HG03103 (cell line): ENCODE results near the gene KCNJ18.
"Not testable (repeated sequence)": the region's sequence is repeated elsewhere in the genome, so short reads cannot be mapped to it uniquely, and the experiment has no call there.

Source experiments
- ATAC-seq: cut with Tn5 transposase; IDR thresholded peaks from one replicate; pipeline ENCODE4 v1.9.1; 2021; ENCODE audit warnings: low read depth; ENCODE audit not compliant: unreplicated experiment

KCNJ18 gene

DNA sequence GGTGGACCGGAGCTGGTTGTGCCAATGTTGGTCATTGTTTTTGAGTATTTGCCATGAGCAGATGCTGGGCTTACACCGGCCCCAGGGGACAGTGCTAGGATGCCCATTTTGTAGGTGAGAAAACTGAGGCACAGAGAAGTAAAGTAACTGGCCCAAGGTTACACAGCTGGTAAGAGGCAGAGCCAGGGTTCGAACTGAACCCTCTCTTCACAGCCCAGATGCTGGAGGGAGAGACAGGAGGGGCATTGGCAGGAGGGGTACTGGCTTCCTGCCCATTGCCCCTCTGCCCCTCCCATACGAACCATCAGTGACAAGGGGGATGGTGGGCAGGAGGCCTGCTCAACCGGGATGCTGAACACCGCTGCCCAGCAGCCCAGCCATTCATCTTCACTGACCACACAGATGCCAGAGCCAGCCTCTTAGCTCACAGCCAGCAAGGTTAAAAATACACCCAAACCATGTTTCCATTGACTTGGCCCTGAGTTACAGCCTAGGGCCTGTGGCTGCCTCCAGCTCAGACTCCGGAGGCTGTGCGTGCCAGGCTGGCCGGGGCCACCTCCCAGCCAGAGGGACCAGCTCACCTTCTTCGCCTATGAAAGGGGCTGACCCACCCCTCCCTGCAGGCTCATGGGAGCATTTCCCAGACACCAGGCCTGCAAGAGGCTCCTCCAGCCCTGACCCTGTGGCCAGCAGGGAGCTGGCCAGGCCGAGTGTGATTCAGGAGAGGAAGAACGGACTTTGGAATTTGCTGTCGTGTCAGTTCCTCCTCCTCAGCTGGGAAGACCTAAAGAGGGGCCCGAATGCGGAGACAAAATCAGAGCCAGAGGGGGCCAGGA is 57.6 kb downstream of the KCNJ18 start:
- ATAC-seq, result not testable (repeated sequence)

DNA sequence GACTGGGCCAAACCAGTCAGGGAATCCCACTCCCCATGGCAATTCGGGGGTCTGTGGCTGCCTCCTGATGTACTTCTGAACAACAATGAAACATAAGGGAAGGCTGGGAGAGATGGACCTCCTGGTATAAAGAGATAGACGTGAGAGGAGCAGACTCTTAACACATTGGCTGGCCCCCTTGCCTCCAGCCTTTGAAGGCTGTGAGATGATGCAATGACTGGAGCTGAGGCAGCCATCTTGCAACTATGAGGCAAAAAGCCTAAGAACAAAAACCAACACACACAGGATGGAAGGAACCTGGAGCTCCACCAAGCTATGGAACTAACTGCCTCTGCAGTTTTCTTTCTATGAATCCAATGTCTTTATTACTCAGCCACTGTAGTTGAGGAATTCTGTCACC is 58.8 kb downstream of the KCNJ18 start:
- not testable (repeated sequence) for ATAC-seq
